GM19099 (cell line): ENCODE data around the gene SLC38A9.

Experiments
- POLR2A ChIP-seq: IDR thresholded peaks from 3 replicates; pipeline ENCODE4 v1.6.1; 2011; ENCODE audit warnings: low read depth; ENCODE audit not compliant: insufficient read length; ENCODE audit errors: extremely low read depth

SLC38A9 gene

DNA sequence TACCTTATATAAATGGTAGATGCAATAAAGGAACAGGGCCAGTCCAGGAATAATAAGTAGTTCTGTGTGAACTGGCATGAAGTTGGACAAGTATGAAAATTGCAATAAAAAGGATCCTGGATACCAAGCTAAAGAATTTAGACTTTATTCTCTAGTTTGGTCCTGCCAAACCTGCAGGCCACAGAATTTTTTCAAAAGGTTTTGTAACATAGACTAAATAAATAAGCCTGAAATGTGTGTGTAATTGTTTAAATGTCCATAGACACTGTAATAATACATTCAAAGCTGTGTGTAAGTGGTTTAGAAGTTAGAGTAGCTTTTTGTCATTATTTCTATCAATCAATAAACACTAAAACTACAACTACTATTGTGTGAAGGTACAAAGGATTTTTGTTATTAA is 101.6 kb downstream of the SLC38A9 start:
- TF ChIP-seq POLR2A: no peak

DNA sequence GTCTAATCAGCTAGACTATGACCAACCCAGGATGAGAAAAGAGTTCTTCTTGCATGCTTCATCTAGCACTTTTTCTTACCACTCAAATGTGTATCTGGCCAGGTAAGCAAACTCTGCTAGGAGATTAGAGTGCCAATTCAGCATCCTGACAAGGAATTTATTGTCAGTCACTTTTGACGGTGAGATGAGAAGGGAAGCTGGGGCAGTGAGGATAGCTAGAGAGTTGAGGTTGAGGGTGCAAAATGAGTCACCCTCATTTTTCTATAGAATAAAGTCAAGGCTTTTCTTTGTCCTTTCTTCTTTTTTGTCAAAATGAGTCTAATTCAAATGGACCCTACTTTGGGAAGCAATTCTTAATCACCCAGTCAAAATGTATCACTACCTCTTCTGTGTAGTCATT is 102.7 kb downstream of the SLC38A9 start:
- TF ChIP-seq POLR2A: no peak

DNA sequence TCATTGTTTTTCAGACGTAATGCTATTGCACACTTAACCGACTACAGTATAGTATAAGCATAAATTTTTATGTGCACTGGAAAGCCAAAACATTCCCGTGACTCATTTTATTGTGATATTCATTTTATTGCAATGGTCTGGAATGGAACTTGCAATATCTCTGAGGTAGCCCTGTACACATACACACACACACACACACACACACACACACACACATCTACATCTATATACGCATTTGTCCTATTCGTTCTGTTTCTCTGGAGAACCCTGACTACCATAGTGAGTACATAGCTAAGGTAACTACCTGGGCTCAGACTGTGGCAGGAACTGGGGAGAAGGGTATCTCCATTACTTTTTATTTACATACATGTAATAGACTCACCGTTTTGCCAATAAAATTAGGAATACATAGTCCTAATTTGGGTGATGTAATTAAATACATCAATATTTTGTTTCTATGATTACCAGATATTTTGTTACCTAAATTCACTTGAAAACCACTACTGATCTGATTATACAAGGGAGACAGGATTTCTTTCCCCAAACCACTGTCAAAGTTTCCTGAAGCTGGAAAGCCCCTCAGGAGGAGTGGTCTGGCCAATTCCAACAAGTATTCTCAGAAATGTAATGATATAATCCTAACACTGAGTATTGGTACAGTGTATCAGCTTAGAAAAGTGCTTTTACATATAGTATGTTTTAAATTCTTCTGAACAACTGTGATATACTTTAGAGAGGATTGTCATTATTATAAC is 103.4 kb downstream of the SLC38A9 start:
- no peak for TF ChIP-seq POLR2A

DNA sequence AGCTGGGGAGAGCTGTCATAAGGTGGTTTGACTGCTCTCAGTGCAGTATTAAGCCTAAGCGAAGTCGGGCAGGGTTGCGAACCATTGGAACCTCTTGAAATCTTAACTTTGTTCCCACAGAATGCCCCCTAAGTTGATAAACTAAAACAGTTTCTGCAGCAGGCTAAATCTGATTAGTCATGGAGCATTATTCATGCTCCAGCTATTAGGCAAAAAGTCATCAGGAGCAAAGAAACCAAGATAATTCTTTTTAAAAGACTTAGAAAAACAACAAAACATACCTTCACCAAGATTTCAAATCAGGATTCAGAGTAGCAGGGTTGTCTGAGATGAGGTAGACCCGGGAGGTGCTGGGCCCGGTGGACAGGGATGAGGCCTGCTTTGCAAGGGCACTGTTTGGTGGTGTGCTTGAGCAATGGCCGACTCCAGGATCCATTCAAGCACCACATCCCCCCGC is 107.5 kb downstream of the SLC38A9 start:
- no peak for TF ChIP-seq POLR2A

DNA sequence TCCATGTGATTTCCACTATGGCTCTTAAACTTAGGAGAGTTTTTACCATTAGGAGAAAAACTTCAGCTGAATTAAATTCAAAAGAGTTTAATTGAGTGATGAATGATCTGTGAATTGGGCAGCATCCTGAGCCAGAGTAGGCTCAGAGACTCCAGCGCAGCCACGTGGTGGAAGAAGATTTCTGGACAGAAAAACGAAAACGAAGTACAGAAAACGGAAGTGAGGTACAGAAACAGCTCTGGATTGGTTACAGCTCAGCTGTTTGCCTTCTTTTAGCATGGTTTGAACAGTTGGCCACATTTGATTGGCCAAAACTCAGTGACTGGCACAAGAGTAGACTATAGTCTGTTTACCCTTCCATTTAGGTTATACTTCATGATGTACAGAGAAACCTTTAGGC is 108.2 kb downstream of the SLC38A9 start:
- TF ChIP-seq POLR2A: no peak

DNA sequence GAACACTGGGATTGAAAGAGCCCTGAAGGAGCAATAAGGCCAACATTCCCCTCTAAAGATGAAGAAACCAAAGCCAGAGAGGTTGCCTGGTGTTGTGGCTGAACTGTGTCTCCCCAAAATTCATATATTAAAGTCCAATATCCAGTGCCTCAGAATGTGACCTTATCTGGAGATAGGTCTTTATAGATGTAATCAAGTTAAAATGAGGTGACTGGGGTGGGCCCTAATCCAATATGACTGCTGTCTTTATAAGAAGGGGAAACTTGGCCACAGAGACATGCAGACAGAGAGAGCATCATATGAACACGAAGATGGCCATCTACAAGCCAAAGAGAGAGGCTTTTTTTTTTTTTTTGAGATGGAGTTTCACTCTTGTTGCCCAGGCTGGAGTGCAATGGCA is 110.5 kb downstream of the SLC38A9 start:
- TF ChIP-seq POLR2A: no peak

DNA sequence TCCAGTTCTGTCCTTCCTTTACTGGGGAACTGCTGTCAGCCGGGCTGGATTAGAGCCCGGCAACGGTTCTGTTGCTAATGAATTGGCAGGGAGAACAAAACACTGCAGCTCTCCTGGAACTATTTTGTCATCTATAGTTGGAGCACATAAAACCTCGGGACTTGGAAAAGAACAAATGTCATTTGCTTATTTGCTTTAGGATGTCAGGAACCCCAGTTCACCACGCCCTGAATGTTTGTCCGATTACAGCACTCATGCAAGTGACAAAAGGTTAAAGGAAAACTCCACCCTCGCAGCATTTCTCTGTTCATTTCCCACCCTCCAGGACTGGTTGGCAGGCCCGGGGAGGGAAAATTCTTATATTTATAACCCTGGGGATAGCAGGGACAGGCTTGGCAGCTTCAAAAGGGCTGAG is 110.9 kb downstream of the SLC38A9 start:
- TF ChIP-seq POLR2A: no peak

DNA sequence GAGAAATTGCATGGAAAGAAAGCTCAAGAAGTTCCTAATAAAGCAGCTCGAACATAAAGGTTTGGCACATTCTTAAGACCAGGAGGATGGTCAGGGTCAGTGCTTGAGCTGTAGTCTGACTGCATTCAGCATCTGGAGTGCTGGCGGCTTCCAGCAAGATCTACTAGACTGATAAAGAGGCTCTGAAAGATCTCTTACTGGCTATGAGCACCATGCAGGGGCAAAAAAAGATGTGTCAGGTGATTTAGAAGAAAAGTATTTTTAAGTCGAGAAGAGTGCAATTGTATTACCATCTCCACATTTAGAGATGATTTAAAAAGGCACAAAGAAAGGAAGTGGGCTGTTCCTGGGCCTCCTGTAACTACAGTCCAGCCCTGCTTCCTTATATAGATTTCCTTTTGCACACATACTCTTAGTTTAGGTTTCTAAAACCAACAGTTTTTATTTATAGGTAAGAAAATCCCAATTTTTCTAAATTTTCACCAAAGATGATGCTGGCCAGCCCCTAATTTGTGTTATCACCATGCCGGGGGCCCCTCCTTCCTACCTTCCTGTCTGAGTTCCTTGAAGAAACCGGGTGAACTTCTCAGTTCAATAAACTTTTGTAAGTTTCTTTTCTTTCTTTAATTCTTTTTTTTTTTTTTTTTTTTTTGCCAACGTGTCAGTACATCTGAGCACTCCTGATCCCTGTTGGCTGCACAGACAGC is 111.5 kb downstream of the SLC38A9 start:
- no peak for TF ChIP-seq POLR2A

DNA sequence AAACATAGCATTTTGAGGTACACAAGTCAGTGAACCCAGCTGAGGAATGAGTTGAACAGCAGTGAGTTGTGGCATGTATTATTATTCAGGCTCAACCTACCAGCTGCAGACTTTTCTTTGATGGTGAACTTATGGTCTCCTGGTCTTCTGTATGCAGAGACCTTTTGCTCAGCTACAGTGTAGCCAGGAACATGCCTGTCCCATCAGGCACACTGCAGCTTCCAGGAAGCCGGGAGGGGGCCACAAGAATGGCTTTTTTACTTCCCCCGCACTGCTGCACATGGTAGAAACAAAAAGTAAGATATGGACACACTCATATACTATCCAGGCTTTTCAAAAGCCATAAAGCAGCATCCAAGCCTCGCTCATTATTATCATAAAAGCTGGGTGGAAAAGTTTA is 112.0 kb downstream of the SLC38A9 start:
- no peak for TF ChIP-seq POLR2A

DNA sequence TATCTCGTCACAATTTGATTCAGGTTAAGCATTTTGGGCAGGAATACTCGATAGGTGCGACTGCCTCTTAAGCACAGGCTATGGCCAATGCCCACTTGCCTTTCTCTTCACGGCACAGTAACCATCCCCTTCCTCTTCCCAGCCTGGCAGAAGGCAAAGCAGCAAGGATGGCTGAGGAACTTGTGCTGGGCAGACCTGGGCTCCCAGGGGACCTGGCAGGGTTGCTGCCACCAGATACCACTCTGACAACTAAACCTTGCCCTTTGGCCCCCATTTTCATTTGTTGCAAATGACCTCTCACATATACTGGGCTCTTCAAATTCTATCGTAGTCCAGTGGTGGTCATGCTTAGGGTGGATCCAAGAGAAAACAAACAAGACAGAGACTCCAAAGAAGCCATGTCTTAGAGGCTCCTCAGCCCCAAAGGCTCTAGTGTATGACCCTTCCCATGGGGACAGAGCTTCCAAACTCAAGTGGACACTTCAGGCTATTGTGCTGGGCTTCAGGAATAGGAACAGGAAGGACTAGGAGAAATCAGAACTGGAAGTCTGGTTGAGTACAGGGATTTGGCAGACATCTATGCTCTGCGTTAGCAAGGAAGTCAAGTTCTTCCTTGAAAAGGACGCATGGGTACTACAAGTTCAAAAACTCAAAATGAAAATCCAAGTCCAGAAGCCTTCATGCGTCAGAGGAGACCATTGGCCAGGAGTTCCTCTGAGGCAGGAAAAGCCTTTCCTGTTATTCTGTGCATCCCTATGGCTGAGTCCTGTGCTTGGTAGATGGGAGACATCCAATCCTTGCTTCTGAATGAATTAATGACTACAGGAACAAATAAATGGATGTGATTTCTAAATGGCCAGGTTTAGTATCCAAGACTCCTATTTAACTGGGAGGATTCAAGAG is 112.7 kb downstream of the SLC38A9 start:
- TF ChIP-seq POLR2A: no peak

DNA sequence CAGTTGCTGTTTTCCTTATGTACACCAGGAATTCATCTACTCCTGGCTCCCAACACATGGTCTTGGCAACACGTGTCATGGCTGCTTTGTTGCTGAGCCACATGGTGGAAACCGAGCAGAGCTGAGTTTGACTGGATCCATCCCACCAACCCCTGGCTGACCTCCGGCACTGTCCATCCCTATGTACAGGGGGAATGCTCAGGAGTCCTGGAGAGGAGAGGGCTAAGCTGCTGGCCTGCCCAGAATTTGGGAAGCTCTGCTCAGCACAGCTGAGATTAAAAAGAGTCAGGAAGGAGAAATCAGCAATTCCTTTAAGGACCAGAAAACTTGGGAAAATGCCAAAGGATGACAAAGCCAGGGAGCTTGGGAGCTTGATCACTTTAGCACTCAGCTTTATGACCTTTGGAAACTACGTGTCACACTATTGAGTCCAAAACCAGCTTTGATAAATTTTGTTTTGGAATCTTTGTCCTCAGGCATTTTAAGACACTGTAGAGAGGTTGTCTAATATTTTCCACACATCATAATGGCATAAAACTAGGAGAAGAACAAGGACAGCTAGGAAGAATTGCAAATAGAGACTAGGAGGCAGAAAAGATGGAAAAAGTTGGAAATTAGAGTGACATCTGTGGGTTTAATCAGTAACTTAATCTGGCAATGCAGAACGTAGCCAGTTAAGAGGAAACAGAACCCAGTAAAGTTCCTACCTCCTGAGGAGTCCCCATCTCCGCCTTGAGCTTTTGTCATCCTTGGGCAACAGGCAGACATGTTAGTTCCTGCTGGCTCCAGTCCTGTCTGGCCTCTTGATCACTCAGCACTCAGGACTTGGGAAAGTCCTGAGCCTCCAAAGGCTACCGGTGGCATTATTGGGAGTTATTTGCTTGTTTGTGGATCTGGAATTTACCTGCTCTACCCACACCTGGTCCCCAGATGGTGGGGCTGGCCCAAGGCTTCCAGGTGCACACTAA is 114.8 kb downstream of the SLC38A9 start:
- TF ChIP-seq POLR2A: no peak

DNA sequence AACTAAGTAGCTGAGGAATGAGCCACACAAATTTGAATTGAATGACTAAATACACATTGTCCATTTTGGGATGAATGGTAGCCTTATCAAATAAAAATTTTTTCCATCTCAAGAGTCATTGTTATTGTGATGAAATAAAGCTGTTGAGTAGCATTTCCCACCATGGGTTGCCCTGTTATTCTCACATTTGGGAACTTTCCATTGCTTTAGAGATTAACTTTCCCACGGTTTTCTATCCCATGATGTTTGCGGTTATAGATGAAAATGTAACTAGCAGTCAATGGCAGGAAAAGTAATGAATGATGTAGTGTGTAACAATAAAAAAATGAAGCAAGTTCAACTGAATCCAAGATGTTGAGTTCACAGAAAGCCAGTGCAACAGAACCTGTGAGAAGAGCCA is 117.5 kb downstream of the SLC38A9 start:
- TF ChIP-seq POLR2A: no peak

DNA sequence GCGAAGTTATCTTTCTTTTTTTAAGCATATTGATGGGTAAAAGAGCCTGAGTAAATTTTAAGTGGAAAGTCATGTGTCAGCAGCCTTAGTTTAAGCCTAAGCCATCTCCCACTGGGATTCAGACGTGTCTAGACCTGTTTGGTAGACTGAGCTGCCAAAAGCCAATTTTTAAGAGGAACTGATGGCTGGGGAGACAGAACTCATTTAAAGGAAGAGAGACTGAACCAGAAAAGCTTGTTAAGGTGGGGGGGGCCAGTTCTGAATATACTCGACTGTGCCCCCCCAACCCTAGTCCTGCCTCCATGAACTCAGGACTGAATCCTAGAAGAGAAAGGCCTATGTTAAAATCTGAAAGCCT is 119.0 kb downstream of the SLC38A9 start:
- TF ChIP-seq POLR2A: no peak

DNA sequence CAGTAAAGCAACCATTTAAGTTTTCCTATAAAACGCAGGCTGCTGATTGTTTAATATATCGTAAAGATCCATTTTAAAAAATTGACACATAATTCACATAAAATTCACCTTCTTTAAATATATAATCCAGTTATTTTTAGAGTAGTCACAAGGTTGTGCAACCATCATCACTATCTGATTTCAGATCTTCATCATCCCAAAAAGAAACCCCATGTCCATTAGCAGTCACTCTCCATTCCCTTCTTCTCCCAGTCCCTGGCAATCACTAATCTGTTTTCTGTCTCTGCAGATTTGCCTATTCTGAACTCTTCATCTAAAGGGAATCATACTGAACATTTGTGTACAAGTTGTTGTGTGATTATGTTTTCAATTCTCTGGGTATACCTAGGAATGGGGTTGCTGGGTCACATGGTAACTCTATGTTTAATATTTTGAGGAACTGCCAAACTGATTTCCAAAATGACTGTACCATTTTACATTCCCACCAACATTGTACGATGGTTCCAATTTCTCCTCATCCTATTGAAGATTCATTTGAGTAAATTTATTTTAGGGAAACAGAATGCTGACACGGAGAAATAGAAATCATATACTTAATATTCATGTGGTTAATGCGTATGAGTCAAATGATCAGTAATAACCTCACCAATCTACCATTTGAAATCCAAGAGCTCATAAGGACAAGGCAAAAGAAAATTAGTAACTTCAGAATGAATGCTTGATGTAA is 119.6 kb downstream of the SLC38A9 start:
- no peak for TF ChIP-seq POLR2A
